H1 (cell line): ENCODE results near the gene C1orf50. TPM values are rescaled to one million over a fixed set of nuclear protein-coding genes. Genes with fewer than 3 reads are reported as not detected.
A peak's percentile ranks its signal among the peaks of the same experiment; 100 is the strongest.

Source experiments
- CTCF ChIA-PET: fragments of 300-600 bp; sonication (Branson Sonifier 250); formaldehyde crosslinking; loops from one replicate; lab custom pipeline; 2021; ENCODE audit not compliant: partially characterized antibody; lab: Charles Lee
- POLR2A ChIA-PET: fragments of 300-600 bp; sonication (Branson Sonifier 250); formaldehyde crosslinking; loops from one replicate; lab custom pipeline; 2021; ENCODE audit warnings: inconsistent platforms; ENCODE audit not compliant: partially characterized antibody; lab: Charles Lee
- DNase-seq, 2 experiments: peaks; one replicate each; pipeline versions ENCODE4 v3.0.0 to v3.0.0-alpha.2; 2010 to 2022; ENCODE audit warnings: low spot score in 2 of 2, low read depth in 1 of 2, mixed read lengths in 1 of 2
- FAIRE-seq: peaks from 2 replicates; lab custom pipeline; 2011; peaks lifted over from hg19 to GRCh38; lab: Jason Lieb, UNC
- H2AFZ ChIP-seq: 2 replicates; pipeline ENCODE4 v1.8.1; 2012; ENCODE audit warnings: low read length, inconsistent platforms
- H2AK5ac ChIP-seq: 2 replicates; pipeline ENCODE4 v1.6.1; 2013; ENCODE audit warnings: low read depth, low read length
- H2BK120ac ChIP-seq: replicated peaks from 2 replicates; pipeline ENCODE3; 2013; ENCODE audit warnings: low read depth, low read length, inconsistent platforms
- H2BK12ac ChIP-seq: 2 replicates; pipeline ENCODE4 v1.6.1; 2013; ENCODE audit warnings: low read depth, low read length
- H2BK15ac ChIP-seq: 2 replicates; pipeline ENCODE4 v1.6.1; 2013; ENCODE audit warnings: low read length
- H2BK20ac ChIP-seq: 2 replicates; pipeline ENCODE4 v1.6.1; 2013; ENCODE audit warnings: low read length
- H2BK5ac ChIP-seq: 2 replicates; pipeline ENCODE4 v1.6.1; 2013; ENCODE audit warnings: low read depth, low read length
- H3K14ac ChIP-seq: 2 replicates; pipeline ENCODE4 v1.6.1; 2013; ENCODE audit warnings: inconsistent platforms; ENCODE audit not compliant: insufficient read length
- H3K18ac ChIP-seq: 2 replicates; pipeline ENCODE4 v1.6.1; 2013; ENCODE audit warnings: low read length; ENCODE audit errors: extremely low read depth
- H3K23ac ChIP-seq: 2 replicates; pipeline ENCODE4 v1.6.1; 2013; ENCODE audit warnings: inconsistent platforms; ENCODE audit not compliant: insufficient read length
- H3K23me2 ChIP-seq: 2 replicates; pipeline ENCODE4 v1.6.1; 2013; ENCODE audit warnings: low read depth, low read length
- H3K27ac ChIP-seq: 2 replicates; pipeline ENCODE4 v1.6.1; 2011; ENCODE audit warnings: low read depth, low read length, inconsistent platforms
- H3K27me3 ChIP-seq, 4 experiments: replicated peaks in 1 of 4; 1 replicate in 1 of 4; 2 replicates in 3 of 4; pipeline versions ENCODE4 v1.6.1 to v1.8.1; 2011 to 2013; ENCODE audit warnings: low read length in 3 of 4, mild to moderate bottlenecking in 3 of 4, inconsistent platforms in 2 of 4, mixed read lengths in 2 of 4, moderate library complexity in 1 of 4; ENCODE audit not compliant: control insufficient read depth in 3 of 4, insufficient read depth in 3 of 4; ENCODE audit errors: extremely low read depth in 1 of 4
- H3K36me3 ChIP-seq, 4 experiments: 2 replicates each; pipeline versions ENCODE4 v1.6.1 to v1.8.1; 2011 to 2013; ENCODE audit warnings: mild to moderate bottlenecking in 4 of 4, low read length in 3 of 4, moderate library complexity in 2 of 4, control low read depth in 1 of 4, inconsistent platforms in 1 of 4; ENCODE audit not compliant: insufficient read depth in 4 of 4, control insufficient read depth in 2 of 4
- H3K4ac ChIP-seq: replicated peaks from 2 replicates; pipeline ENCODE3; 2013; ENCODE audit warnings: low read length, low read depth, mixed read lengths, inconsistent platforms; ENCODE audit not compliant: insufficient read length
- H3K4me1 ChIP-seq, 4 experiments: replicated peaks in 1 of 4; 1 replicate in 1 of 4; 2 replicates in 3 of 4; pipeline versions ENCODE4 v1.6.1 to v1.8.1; 2011 to 2013; ENCODE audit warnings: low read length in 3 of 4, inconsistent platforms in 2 of 4, mixed read lengths in 1 of 4; ENCODE audit not compliant: insufficient read depth in 4 of 4, control insufficient read depth in 3 of 4
- H3K4me2 ChIP-seq, 2 experiments: 2 replicates each; pipeline versions ENCODE4 v1.6.1 to v1.8.1; 2011 to 2013; ENCODE audit warnings: low read depth in 2 of 2, low read length in 2 of 2, control low read depth in 1 of 2, inconsistent platforms in 1 of 2, mild to moderate bottlenecking in 1 of 2; ENCODE audit not compliant: insufficient read depth in 1 of 2
- H3K4me3 ChIP-seq, 4 experiments: fragments of 200-600, 300-600 bp in 1 of 4; sonication (generic), shearing (Covaris generic), sonication (Bioruptor Twin) in 1 of 4; 2 replicates each; pipeline versions ENCODE4 v1.5.1 to v1.8.1; 2011 to 2016; ENCODE audit warnings: low read length in 4 of 4, low read depth in 3 of 4, control low read depth in 2 of 4, inconsistent platforms in 2 of 4, mild to moderate bottlenecking in 2 of 4, mixed read lengths in 1 of 4, moderate library complexity in 1 of 4; ENCODE audit not compliant: insufficient read depth in 2 of 4; ENCODE audit errors: extremely low read depth in 1 of 4
- H3K56ac ChIP-seq: replicated peaks from 2 replicates; pipeline ENCODE3; 2013; ENCODE audit warnings: low read depth, mild to moderate bottlenecking, mixed read lengths, low read length, inconsistent platforms; ENCODE audit not compliant: insufficient read length
- H3K79me1 ChIP-seq: 2 replicates; pipeline ENCODE4 v1.6.1; 2013; ENCODE audit warnings: low read depth, low read length, control low read depth
- H3K79me2 ChIP-seq, 2 experiments: 2 replicates each; pipeline versions ENCODE4 v1.6.1 to v1.8.1; 2012 to 2013; ENCODE audit warnings: low read length in 2 of 2, mild to moderate bottlenecking in 2 of 2, inconsistent platforms in 1 of 2; ENCODE audit not compliant: insufficient read depth in 2 of 2, control insufficient read depth in 1 of 2
- H3K9ac ChIP-seq, 4 experiments: replicated peaks in 1 of 4; 1 replicate in 1 of 4; 2 replicates in 3 of 4; pipeline versions ENCODE4 v1.6.1 to v1.8.1; 2011 to 2013; ENCODE audit warnings: low read depth in 3 of 4, low read length in 3 of 4, control low read depth in 2 of 4, mild to moderate bottlenecking in 2 of 4, moderate library complexity in 2 of 4, inconsistent platforms in 1 of 4; ENCODE audit errors: extremely low read depth in 1 of 4
- H3K9me3 ChIP-seq, 2 experiments: 2 replicates each; pipeline versions ENCODE4 v1.6.1 to v1.8.1; 2012 to 2013; ENCODE audit warnings: mild to moderate bottlenecking in 2 of 2, moderate library complexity in 2 of 2, control low read depth in 1 of 2, inconsistent platforms in 1 of 2, low read depth in 1 of 2, low read length in 1 of 2, mixed read lengths in 1 of 2; ENCODE audit not compliant: insufficient read depth in 2 of 2
- H4K20me1 ChIP-seq, 2 experiments: replicated peaks in 1 of 2; 2 replicates each; pipeline versions ENCODE3 to v1.8.1; 2011 to 2013; ENCODE audit warnings: inconsistent platforms in 2 of 2, low read length in 2 of 2, mild to moderate bottlenecking in 1 of 2; ENCODE audit not compliant: insufficient read depth in 2 of 2, control insufficient read depth in 1 of 2
- H4K5ac ChIP-seq: 2 replicates; pipeline ENCODE4 v1.6.1; 2013; ENCODE audit warnings: low read length, low read depth, mixed read lengths, inconsistent platforms; ENCODE audit not compliant: insufficient read length
- H4K8ac ChIP-seq: 2 replicates; pipeline ENCODE4 v1.8.0; 2013; ENCODE audit warnings: mild to moderate bottlenecking, moderate library complexity, low read length, inconsistent platforms; ENCODE audit not compliant: insufficient read depth; ENCODE audit errors: extremely low read depth
- H4K91ac ChIP-seq: replicated peaks from 2 replicates; pipeline ENCODE3; 2013; ENCODE audit warnings: low read length, mixed read lengths, inconsistent platforms; ENCODE audit not compliant: insufficient read length
- GABPA ChIP-seq: IDR thresholded peaks from 2 replicates; pipeline ENCODE4 v1.6.1; 2011; ENCODE audit warnings: mild to moderate bottlenecking, low read length, moderate library complexity, borderline replicate concordance; ENCODE audit not compliant: insufficient read depth
- KDM5A ChIP-seq: fragments of 200-600 bp; IDR thresholded peaks from 2 replicates; pipeline ENCODE4 v1.7.1; 2012; ENCODE audit warnings: mild to moderate bottlenecking, low read length, inconsistent platforms, mixed read lengths
- TAF7 ChIP-seq: optimal IDR thresholded peaks from 2 replicates; pipeline ENCODE3; 2011; ENCODE audit warnings: low read depth, mild to moderate bottlenecking, inconsistent platforms, low read length, moderate library complexity, borderline replicate concordance
- WGBS, 2 experiments: shearing (Covaris generic) in 1 of 2; methylation state at CpG; one replicate each; pipeline versions ENCODE4 v1.1.6 to v1.1.7; 2013 to 2015; ENCODE audit warnings: low lambda C conversion rate in 2 of 2, mixed read lengths in 2 of 2, inconsistent platforms in 1 of 2, low coverage in 1 of 2, missing lambda C conversion rate in 1 of 2; ENCODE audit not compliant: insufficient replicate concordance in 2 of 2, insufficient coverage in 1 of 2, insufficient read length in 1 of 2; ENCODE audit errors: extremely low coverage in 1 of 2, missing lambda C conversion rate in 1 of 2; 5-methylcytosine and 5-hydroxymethylcytosine counted together
- polyA plus RNA-seq, 7 experiments: library from polyadenylated mRNA; depleted of rRNA in 3 of 7; stranded (reverse) in 5 of 7; unstranded in 2 of 7; fragments of >200 nt in 5 of 7; fragments of 200-250 nt in 2 of 7; gene quantifications; 1 replicate in 5 of 7; 2 replicates in 1 of 7; 4 replicates in 1 of 7; pipeline versions ENCODE4 v1.2.1 to v1.2.3, GENCODE V29; 2011 to 2013; ENCODE audit warnings: missing spikeins in 2 of 7, mixed read lengths in 2 of 7
- total RNA-seq: library from RNA; stranded (reverse); fragmentation: NEBNext Ultra II Directional; extraction: Animal tissue kit (Norgen Biotek cat#: 25700); gene quantifications from 2 replicates; pipeline ENCODE4 v1.2.1, GENCODE V29; 2021

Gene C1orf50
- total and polyA plus RNA-seq, 2 of the 8 experiments (the other 6 are each of a cell fraction or from before 2014, with no cell fraction given), result 3.2 to 7.1 TPM

DNA sequence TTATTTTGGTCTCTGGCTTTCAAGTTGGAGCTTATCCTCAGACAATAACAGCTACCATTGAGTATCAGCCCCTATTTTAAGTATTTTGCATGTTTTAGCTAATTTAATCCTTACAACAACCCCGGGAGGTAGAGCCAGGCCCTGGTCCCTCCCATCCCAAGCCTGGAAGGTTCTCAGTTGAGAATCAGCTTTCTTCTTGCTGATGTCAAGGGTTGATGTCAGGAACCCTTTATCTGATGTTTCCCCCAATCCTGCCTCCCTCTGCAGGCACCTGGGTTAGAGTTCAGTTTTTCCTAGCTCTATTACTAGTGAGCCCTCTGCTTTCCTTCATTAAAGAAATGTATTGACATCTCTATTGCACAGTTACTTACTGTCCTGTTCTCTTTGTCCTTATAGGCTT, 53.8 kb downstream of the C1orf50 start:
- no peak overlapping the region for H2BK5ac ChIP-seq
- POLR2A ChIA-PET, result interaction anchor here (0.9 to 5.5 kb wide), 6 partner anchors 9 to 569 kb away, joined by 3 to 21 read pairs (median 4); partner anchors contain the start of genes C1orf50, MED8, P3H1 and SZT2
- FAIRE-seq, result no peak

More for the DNA sequence above, 53.8 kb downstream of the C1orf50 start:
- H3K18ac ChIP-seq, result no peak overlapping the region
- no peak overlapping the region for H4K8ac ChIP-seq
- H2BK15ac ChIP-seq, result no peak overlapping the region
- no peak overlapping the region for H3K27ac ChIP-seq
- H2AFZ ChIP-seq, result no peak overlapping the region
- 86% methylated on average over 1 of the region's 1 CpG; no CpG with 5 or more reads in 1 of the 2 experiments for WGBS, 2 experiments
- no peak overlapping the region for H3K9ac ChIP-seq
- no peak overlapping the region for H3K4ac ChIP-seq
- no peak overlapping the region for H2BK12ac ChIP-seq
- no peaks in the 10 kb centered on the region; the same call in 1 of the 2 replicates for H3K79me1 ChIP-seq
- no peaks in the 10 kb centered on the region for H3K9me3 ChIP-seq
- H4K20me1 ChIP-seq, result peaks cover 0 to 2% of the 10 kb centered on the region in 2 experiments
- H3K4me2 ChIP-seq, result no peak overlapping the region
- H3K4me3 ChIP-seq, result no peak overlapping the region
- CTCF ChIA-PET, result interaction anchor here (0.6 to 2.9 kb wide), 6 partner anchors 12 to 377 kb away, joined by 3 to 10 read pairs (median 3); no protein-coding TSS in a partner anchor
- H3K56ac ChIP-seq, result no peak overlapping the region
- no peaks in the 10 kb centered on the region for H3K36me3 ChIP-seq
- no peaks in the 10 kb centered on the region for H3K27me3 ChIP-seq
- H2BK20ac ChIP-seq, result no peak overlapping the region
- H2BK120ac ChIP-seq, result no peak overlapping the region
- H2AK5ac ChIP-seq, result no peak overlapping the region
- no peak for TF ChIP-seq GABPA
- TF ChIP-seq KDM5A, result no peak
- TF ChIP-seq TAF7, result no peak
- H3K14ac ChIP-seq, result no peak overlapping the region
- peaks cover 3 to 10% (median 5%) of the 10 kb centered on the region in 4 experiments; a peak in 6 of 7 replicates for H3K4me1 ChIP-seq
- peaks cover 6% of the 10 kb centered on the region; the same call in 1 of the 2 replicates for H3K23me2 ChIP-seq
- H3K79me2 ChIP-seq, result no peaks in the 10 kb centered on the region
- peak in 1 of 2 experiments; percentile 41 for DNase-seq
- H4K5ac ChIP-seq, result no peak overlapping the region
- H3K23ac ChIP-seq, result no peak overlapping the region
- no peak overlapping the region for H4K91ac ChIP-seq
